Panc1 (cell line): ENCODE data around the gene PDZD4. TPM values are rescaled to one million over a fixed set of nuclear protein-coding genes. Genes with fewer than 3 reads are reported as not detected.

Experiments
- ATAC-seq: fragments of 200-7000 bp; cut with Tn5 transposase; 2 replicates; pipeline ENCODE4 v1.9.1; 2020; ENCODE audit warnings: mild to moderate bottlenecking, moderate library complexity
- BruUV-seq: library from RNA; stranded (reverse); fragments of 400-500 nt; replicated peaks from 2 replicates; lab custom pipeline; 2021; lab: Mats Ljungman, UMichigan
- CTCF ChIA-PET: fragments of 300-600 bp; sonication (Branson Sonifier 250); formaldehyde crosslinking; loops from one replicate; lab custom pipeline; 2022; ENCODE audit warnings: antibody characterized with exemption; lab: Charles Lee
- POLR2A ChIA-PET: fragments of 300-600 bp; sonication (Branson Sonifier 250); formaldehyde crosslinking; loops from one replicate; lab custom pipeline; 2022; ENCODE audit warnings: antibody characterized with exemption; lab: Charles Lee
- DNase-seq: peaks from one replicate; pipeline ENCODE4 v3.0.0-alpha.2; 2010; ENCODE audit warnings: low read depth, low spot score
- H3K27ac ChIP-seq: 2 replicates; pipeline ENCODE4 v1.5.1; 2011; ENCODE audit warnings: mild to moderate bottlenecking, low read length, inconsistent platforms
- H3K27me3 ChIP-seq: fragments of 200-500 bp; sonication (Bioruptor generic); 2 replicates; pipeline ENCODE4 v1.6.0; 2014; ENCODE audit warnings: low read length, inconsistent platforms; ENCODE audit not compliant: control insufficient read depth, insufficient read depth
- H3K36me3 ChIP-seq: fragments of 200-500 bp; sonication (Bioruptor generic); 2 replicates; pipeline ENCODE4 v1.5.1; 2014; ENCODE audit warnings: inconsistent platforms, mild to moderate bottlenecking, low read length, moderate library complexity; ENCODE audit not compliant: control insufficient read depth, insufficient read depth
- H3K4me1 ChIP-seq: 2 replicates; pipeline ENCODE4 v1.5.1; 2011; ENCODE audit warnings: inconsistent platforms, mild to moderate bottlenecking, low read length, moderate library complexity; ENCODE audit not compliant: control insufficient read depth, insufficient read depth
- H3K4me3 ChIP-seq, 2 experiments: 2 replicates each; pipeline ENCODE4 v1.5.1; 2011 to 2012; ENCODE audit warnings: low read depth in 2 of 2, low read length in 2 of 2, mild to moderate bottlenecking in 2 of 2, inconsistent platforms in 1 of 2, moderate library complexity in 1 of 2
- H3K9me3 ChIP-seq: fragments of 200-500 bp; sonication (Bioruptor generic); 2 replicates; pipeline ENCODE4 v1.5.1; 2014; ENCODE audit warnings: low read depth, mild to moderate bottlenecking, inconsistent platforms, low read length, moderate library complexity; ENCODE audit not compliant: control insufficient read depth, insufficient read depth
- CTCF ChIP-seq: fragments of 450-650 bp; IDR thresholded peaks from 2 replicates; pipeline ENCODE4 v1.5.1; 2017; ENCODE audit warnings: mild to moderate bottlenecking
- POLR2AphosphoS5 ChIP-seq: IDR thresholded peaks from 2 replicates; pipeline ENCODE4 v1.6.1; 2012; ENCODE audit warnings: mild to moderate bottlenecking, low read depth, low read length, moderate library complexity
- REST ChIP-seq, 2 experiments: IDR thresholded peaks; 2 replicates each; pipeline ENCODE4 v1.6.1; 2011 to 2012; ENCODE audit warnings: low read depth in 2 of 2, control low read depth in 1 of 2, low read length in 1 of 2, mild to moderate bottlenecking in 1 of 2, moderate library complexity in 1 of 2; ENCODE audit not compliant: insufficient read depth in 1 of 2
- SIN3A ChIP-seq: IDR thresholded peaks from 2 replicates; pipeline ENCODE4 v1.6.1; 2012; ENCODE audit warnings: low read depth, mild to moderate bottlenecking, low read length, moderate library complexity, borderline replicate concordance; ENCODE audit not compliant: insufficient read depth
- TCF7L2 ChIP-seq: IDR thresholded peaks from 2 replicates; pipeline ENCODE4 v1.6.1; 2011; ENCODE audit warnings: mild to moderate bottlenecking, low read depth, low read length, inconsistent platforms
- in situ Hi-C: cut with HindIII; loops from 2 replicates; pipeline ENCODE4 v1.10.0; 2016; ENCODE audit warnings: low sequenced_read_pairs, low pct_unique_long_range_greater_than_20kb
- intact Hi-C: fragments of 100-400 bp; cut with micrococcal nuclease; formaldehyde crosslinking; loops from one replicate; pipeline ENCODE4 v1.10.0; 2022; ENCODE audit not compliant: unreplicated experiment
- total RNA-seq: library from RNA; stranded (reverse); gene quantifications from one replicate; pipeline ENCODE4 v1.2.1, GENCODE V29; 2021; ENCODE audit not compliant: unreplicated experiment

The PDZD4 gene
- total RNA-seq, 1 experiment from 2014 or later: 37.2 TPM

GRCh38 chrX:153830640-153831428 lies 490 bp upstream of the PDZD4 start:
- ChIA-PET POLR2A (no interaction called here), CTCF (no interaction called here)
- Histone ChIP-seq H3K4me3 (peak overlapping the region; percentile 14 to 55; a peak in 2 of 4 replicates), H3K4me1 (peaks cover 10% of the 10 kb centered on the region; the same call in 1 of the 2 replicates), H3K36me3 (no peaks in the 10 kb centered on the region), H3K27me3 (no peaks in the 10 kb centered on the region), H3K27ac (no peak overlapping the region), H3K9me3 (no peaks in the 10 kb centered on the region)
- no TSS peak for BruUV-seq
- TF ChIP-seq REST (IDR thresholded peaks at IDR 0.05; ENCODE audit: insufficient read depth in 1 of 2, low read depth in 2 of 2, low read length in 1 of 2): no peak
- no peak for TF ChIP-seq TCF7L2
- no peak for TF ChIP-seq SIN3A
- no peak for TF ChIP-seq POLR2AphosphoS5
- no peak for TF ChIP-seq CTCF
- DNase-seq (no peak), ATAC-seq (peak; percentile 4; the same call in 1 of the 2 replicates)
- in situ Hi-C loops (no loop called here), intact Hi-C loops (no loop called here)

DNA sequence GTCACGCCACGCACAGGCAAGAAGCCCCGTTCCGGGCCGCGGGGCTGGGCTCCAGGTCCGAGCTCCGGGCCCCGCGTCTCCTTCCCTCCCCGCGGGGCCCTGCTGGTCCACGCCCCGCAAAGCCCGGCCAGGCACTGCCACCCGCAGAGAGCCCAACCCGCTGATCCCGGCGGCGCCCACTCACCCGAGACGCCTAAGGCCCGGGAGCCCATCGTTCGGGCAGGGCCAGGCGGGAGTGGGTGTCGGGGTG lies 870 bp downstream of the PDZD4 start:
- no peak for DNase-seq
- no peak for TF ChIP-seq SIN3A
- no peak for TF ChIP-seq TCF7L2
- no peak for TF ChIP-seq REST (IDR thresholded peaks at IDR 0.05; ENCODE audit: insufficient read depth in 1 of 2, low read depth in 2 of 2, low read length in 1 of 2)
- no peak for TF ChIP-seq POLR2AphosphoS5
- TF ChIP-seq CTCF: no peak
- intact Hi-C loops (no loop called here), in situ Hi-C loops (no loop called here)
- no peaks in the 10 kb centered on the region for H3K36me3 ChIP-seq
- no TSS peak for BruUV-seq
- peak overlapping the region; percentile 55 to 67 for H3K4me3 ChIP-seq
- peak overlapping the region; percentile 59 for H3K27ac ChIP-seq
- no peaks in the 10 kb centered on the region for H3K9me3 ChIP-seq
- H3K27me3 ChIP-seq: no peaks in the 10 kb centered on the region
- ChIA-PET POLR2A (no interaction called here), CTCF (no interaction called here)
- H3K4me1 ChIP-seq: peaks cover 10% of the 10 kb centered on the region; the same call in 1 of the 2 replicates
- ATAC-seq: peak; percentile 15; the same call in 1 of the 2 replicates
